HEK293 (cell line): ENCODE data around the gene DCP1A.

Experiments used
- CTCF ChIP-seq: fragments of 450-650 bp; formaldehyde crosslinking; IDR thresholded peaks from 2 replicates; pipeline ENCODE4 v1.5.1; 2016; ENCODE audit warnings: missing biosample characterization, missing genetic modification characterization
- YY2 ChIP-seq: fragments of 450-650 bp; formaldehyde crosslinking; IDR thresholded peaks from 2 replicates; pipeline ENCODE4 v1.5.1; 2016; ENCODE audit warnings: missing biosample characterization, missing genetic modification characterization
- ZNF239 ChIP-seq: fragments of 450-650 bp; formaldehyde crosslinking; IDR thresholded peaks from 2 replicates; pipeline ENCODE4 v1.5.1; 2016; ENCODE audit warnings: missing biosample characterization, missing genetic modification characterization
- ZNF501 ChIP-seq: fragments of 450-650 bp; formaldehyde crosslinking; IDR thresholded peaks from 2 replicates; pipeline ENCODE4 v1.5.1; 2016; ENCODE audit warnings: missing biosample characterization, missing genetic modification characterization
- ZNF530 ChIP-seq: fragments of 450-650 bp; formaldehyde crosslinking; IDR thresholded peaks from 2 replicates; pipeline ENCODE4 v1.5.1; 2016; ENCODE audit warnings: low read depth, missing biosample characterization, missing genetic modification characterization

- TF ChIP-seq CTCF (no peak), YY2 (tag by site-specific recombination) (no peak), ZNF501 (no peak), ZNF239 (no peak), ZNF530 (no peak)
These were observed 51.9 kb downstream of the DCP1A start for GRCh38 chr3:53295410-53295809.
